Gastroesophageal sphincter (tissue), 4 donors: ENCODE measurements around the gene PRTFDC1. TPM values are rescaled to one million over a fixed set of nuclear protein-coding genes. Genes with fewer than 3 reads are reported as not detected.
A peak's percentile ranks its signal among the peaks of the same experiment; 100 is the strongest.

ENCODE experiments used
- ATAC-seq: fragments of 150-250 bp; one replicate; pipeline ENCODE4 v1.9.1; 2016; ENCODE audit warnings: mild to moderate bottlenecking, moderate library complexity
- H3K27ac ChIP-seq, 4 donors: fragments of 200-600 bp; sonication (generic) in 3 of 4; 1 replicate in 3 of 4; 2 replicates in 1 of 4; pipeline ENCODE4 v1.5.1; 2016 to 2019
- H3K27me3 ChIP-seq: fragments of 200-600 bp; sonication (generic); one replicate; pipeline ENCODE4 v1.5.1; 2019
- H3K36me3 ChIP-seq, 2 donors: fragments of 200-600 bp; sonication (generic); one replicate each; pipeline ENCODE4 v1.5.1; 2019; ENCODE audit warnings: control low read depth in 1 of 2
- H3K4me1 ChIP-seq, 3 donors: fragments of 200-600 bp; sonication (generic); 1 replicate in 2 of 3; 2 replicates in 1 of 3; pipeline ENCODE4 v1.5.1; 2016 to 2019; ENCODE audit warnings: control low read depth in 2 of 3
- H3K4me3 ChIP-seq, 2 donors: fragments of 200-600 bp; sonication (generic); one replicate each; pipeline ENCODE4 v1.5.1; 2019; ENCODE audit warnings: mild to moderate bottlenecking in 1 of 2, moderate library complexity in 1 of 2
- H3K9me3 ChIP-seq, 3 donors: fragments of 200-600 bp; sonication (generic); one replicate each; pipeline ENCODE4 v1.5.1; 2017 to 2019; ENCODE audit warnings: control low read depth in 2 of 3
- EP300 ChIP-seq: sonication (generic); formaldehyde crosslinking; IDR thresholded peaks from one replicate; pipeline ENCODE4 v1.6.1; 2017; ENCODE audit warnings: antibody characterized with exemption, mild to moderate bottlenecking
- POLR2A ChIP-seq, 2 donors: fragments of 450-650 bp; IDR thresholded peaks; one replicate each; pipeline ENCODE4 v1.6.1; 2017; ENCODE audit warnings: antibody characterized with exemption in 2 of 2, mild to moderate bottlenecking in 2 of 2, moderate library complexity in 1 of 2
- POLR2AphosphoS5 ChIP-seq: sonication (generic); formaldehyde crosslinking; IDR thresholded peaks from one replicate; pipeline ENCODE4 v1.6.1; 2017; ENCODE audit warnings: antibody characterized with exemption
- WGBS, 2 donors: methylation state at CpG; one replicate each; pipeline ENCODE4 v1.1.5; 2018; ENCODE audit warnings: low coverage in 1 of 2; 5-methylcytosine and 5-hydroxymethylcytosine counted together
- total RNA-seq, 4 donors: library from RNA; depleted of rRNA; stranded (reverse); fragments of >200 nt; gene quantifications; one replicate each; pipeline ENCODE4 v1.1.0, GENCODE V29; 2016
- TF ChIP-seq, protein P1 (sequence below), 4 experiments: fragments of 200-600 bp in 2 of 4; fragments of 450-650 bp in 2 of 4; sonication (generic) in 1 of 4; IDR thresholded peaks; one replicate each; pipeline ENCODE4 v1.5.1; 2017 to 2019; ENCODE audit warnings: antibody characterized with exemption in 4 of 4, mild to moderate bottlenecking in 2 of 4, moderate library complexity in 2 of 4

Gene PRTFDC1
- total RNA-seq, 4 donors from 2014 or later: 3.2 to 14.6 (median 7.9) TPM

- H3K4me1 ChIP-seq: peaks cover 0 to 12% (median 7%) of the 10 kb centered on the region in 3 donors
- TF ChIP-seq EP300 (no peak), POLR2AphosphoS5 (no peak), POLR2A (IDR thresholded peaks at IDR 0.05) (no peak)
- TF ChIP-seq, protein P1, sequence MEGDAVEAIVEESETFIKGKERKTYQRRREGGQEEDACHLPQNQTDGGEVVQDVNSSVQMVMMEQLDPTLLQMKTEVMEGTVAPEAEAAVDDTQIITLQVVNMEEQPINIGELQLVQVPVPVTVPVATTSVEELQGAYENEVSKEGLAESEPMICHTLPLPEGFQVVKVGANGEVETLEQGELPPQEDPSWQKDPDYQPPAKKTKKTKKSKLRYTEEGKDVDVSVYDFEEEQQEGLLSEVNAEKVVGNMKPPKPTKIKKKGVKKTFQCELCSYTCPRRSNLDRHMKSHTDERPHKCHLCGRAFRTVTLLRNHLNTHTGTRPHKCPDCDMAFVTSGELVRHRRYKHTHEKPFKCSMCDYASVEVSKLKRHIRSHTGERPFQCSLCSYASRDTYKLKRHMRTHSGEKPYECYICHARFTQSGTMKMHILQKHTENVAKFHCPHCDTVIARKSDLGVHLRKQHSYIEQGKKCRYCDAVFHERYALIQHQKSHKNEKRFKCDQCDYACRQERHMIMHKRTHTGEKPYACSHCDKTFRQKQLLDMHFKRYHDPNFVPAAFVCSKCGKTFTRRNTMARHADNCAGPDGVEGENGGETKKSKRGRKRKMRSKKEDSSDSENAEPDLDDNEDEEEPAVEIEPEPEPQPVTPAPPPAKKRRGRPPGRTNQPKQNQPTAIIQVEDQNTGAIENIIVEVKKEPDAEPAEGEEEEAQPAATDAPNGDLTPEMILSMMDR (IDR thresholded peaks at IDR 0.05): no peak
- no peak overlapping the region for H3K27ac ChIP-seq
- no peaks in the 10 kb centered on the region for H3K9me3 ChIP-seq
- no peak for ATAC-seq
- H3K4me3 ChIP-seq: no peak overlapping the region
- no peaks in the 10 kb centered on the region for H3K27me3 ChIP-seq
- 38 to 88% methylated on average over 2 of the region's 3 CpGs for WGBS, 2 donors
- no peaks in the 10 kb centered on the region for H3K36me3 ChIP-seq
Observed at GRCh38 chr10:24906372-24906771, 46.0 kb downstream of the PRTFDC1 start.

DNA sequence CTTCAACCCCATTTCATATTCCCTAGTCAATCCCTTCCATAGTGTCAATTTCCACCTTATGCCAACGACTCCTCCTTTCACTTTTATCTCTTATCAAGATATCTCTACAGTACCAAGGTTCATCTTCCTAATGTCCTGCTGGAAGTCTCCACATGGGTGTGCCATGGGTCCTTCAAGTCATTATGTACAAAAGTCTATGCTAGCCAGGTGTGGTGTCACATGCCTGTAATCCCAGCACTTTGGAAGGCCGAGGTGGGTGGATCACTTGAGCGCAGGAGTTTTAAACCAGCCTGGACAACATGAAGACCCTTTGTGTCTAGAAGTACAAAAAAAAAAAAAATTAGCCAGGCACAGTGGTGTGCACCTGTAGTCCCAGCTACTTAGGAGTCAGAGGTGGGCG, 47.6 kb downstream of the PRTFDC1 start:
- ATAC-seq: no peak

GRCh38 chr10:24902400-24902728, 50.0 kb downstream of the PRTFDC1 start:
- Histone ChIP-seq H3K9me3 (no peaks in the 10 kb centered on the region), H3K4me3 (no peak overlapping the region), H3K4me1 (peaks cover 0 to 19% (median 7%) of the 10 kb centered on the region in 3 donors), H3K27me3 (no peaks in the 10 kb centered on the region), H3K36me3 (no peaks in the 10 kb centered on the region), H3K27ac (no peak overlapping the region)
- WGBS, 2 donors: 30 to 55% methylated on average over 1 of the region's 1 CpG
- no peak for ATAC-seq
- TF ChIP-seq POLR2A (IDR thresholded peaks at IDR 0.05): no peak
- TF ChIP-seq POLR2AphosphoS5: no peak
- TF ChIP-seq, protein P1 (IDR thresholded peaks at IDR 0.05): no peak
- TF ChIP-seq EP300: no peak

More for the DNA sequence above, 47.6 kb downstream of the PRTFDC1 start:
- Histone ChIP-seq H3K9me3 (no peaks in the 10 kb centered on the region), H3K27me3 (no peaks in the 10 kb centered on the region), H3K4me1 (peaks cover 0 to 19% (median 7%) of the 10 kb centered on the region in 3 donors), H3K27ac (no peak overlapping the region), H3K4me3 (no peak overlapping the region), H3K36me3 (no peaks in the 10 kb centered on the region)
- WGBS, 2 donors: 93 to 94% methylated on average over 2 to 4 of the region's 4 CpGs
- TF ChIP-seq, protein P1 (IDR thresholded peaks at IDR 0.05): no peak
- TF ChIP-seq POLR2AphosphoS5: no peak

- H3K36me3 ChIP-seq: no peaks in the 10 kb centered on the region
- ATAC-seq: peak; percentile 83
- no peaks in the 10 kb centered on the region for H3K27me3 ChIP-seq
- TF ChIP-seq, protein P1 (IDR thresholded peaks at IDR 0.05): no peak
- TF ChIP-seq EP300 (no peak), POLR2AphosphoS5 (peak; percentile 82)
- peak overlapping the region in 2 of 4 donors; percentile 12 to 22 for H3K27ac ChIP-seq
- no peaks in the 10 kb centered on the region for H3K9me3 ChIP-seq
- peaks cover 0 to 19% (median 7%) of the 10 kb centered on the region in 3 donors for H3K4me1 ChIP-seq
- H3K4me3 ChIP-seq: no peak overlapping the region
- 19 to 29% methylated on average over 5 of the region's 5 CpGs for WGBS, 2 donors
Observed at GRCh38 chr10:24901686-24902399, 50.6 kb downstream of the PRTFDC1 start.
